WTC11 (cell line): ENCODE results near the gene UVRAG.

ENCODE experiments used
- TEAD4 ChIP-seq: sonication (generic); formaldehyde crosslinking; IDR thresholded peaks from 2 replicates; pipeline ENCODE4 v1.8.0; 2022; ENCODE audit warnings: mild to moderate bottlenecking, missing genetic modification reagents
- TF ChIP-seq, protein P1 (sequence below): sonication (generic); formaldehyde crosslinking; IDR thresholded peaks from 2 replicates; pipeline ENCODE4 v1.8.1; 2022; ENCODE audit warnings: low read depth, mild to moderate bottlenecking, moderate library complexity, missing genetic modification reagents, borderline replicate concordance

DNA sequence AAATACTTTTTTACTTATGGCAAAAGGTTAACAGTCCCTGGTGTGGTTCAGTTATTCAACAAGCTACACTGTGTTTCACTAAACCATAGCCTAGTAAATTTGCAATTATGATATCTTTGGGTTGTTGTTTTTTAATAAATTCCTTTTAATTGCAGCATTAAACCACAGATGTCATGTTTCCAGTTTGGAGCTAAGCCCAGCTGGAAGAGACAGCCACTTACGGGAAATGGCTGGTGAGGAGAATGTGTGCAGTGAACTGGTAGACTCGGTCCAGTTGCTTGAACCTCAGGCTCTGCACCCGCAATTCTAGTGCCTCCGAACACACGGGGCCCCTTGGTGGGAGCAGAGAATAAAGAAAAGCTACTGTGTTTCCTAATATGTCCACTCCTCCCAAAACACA, 320.5 kb downstream of the UVRAG start:
- no peak for TF ChIP-seq TEAD4 (CRISPR knock-in tag)
- TF ChIP-seq, protein P1, sequence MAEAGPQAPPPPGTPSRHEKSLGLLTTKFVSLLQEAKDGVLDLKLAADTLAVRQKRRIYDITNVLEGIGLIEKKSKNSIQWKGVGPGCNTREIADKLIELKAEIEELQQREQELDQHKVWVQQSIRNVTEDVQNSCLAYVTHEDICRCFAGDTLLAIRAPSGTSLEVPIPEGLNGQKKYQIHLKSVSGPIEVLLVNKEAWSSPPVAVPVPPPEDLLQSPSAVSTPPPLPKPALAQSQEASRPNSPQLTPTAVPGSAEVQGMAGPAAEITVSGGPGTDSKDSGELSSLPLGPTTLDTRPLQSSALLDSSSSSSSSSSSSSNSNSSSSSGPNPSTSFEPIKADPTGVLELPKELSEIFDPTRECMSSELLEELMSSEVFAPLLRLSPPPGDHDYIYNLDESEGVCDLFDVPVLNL = no peak
